ENCODE measurements around the gene P3R3URF.

The P3R3URF gene

GRCh38 chr1:46158312-46159281 is 17.7 kb downstream of the P3R3URF start:
- H2BK5ac ChIP-seq (ENCODE audit: low read length) = no peak overlapping the region
- no peak overlapping the region for H2BK12ac ChIP-seq (ENCODE audit: low read length)
- no peak overlapping the region for H2BK15ac ChIP-seq (ENCODE audit: low read length)
- H2AK5ac ChIP-seq (ENCODE audit: low read depth, low read length) = no peak overlapping the region
- no peak overlapping the region for H3K4ac ChIP-seq (ENCODE audit: low read length)
- H3K9ac ChIP-seq (ENCODE audit: low read depth, low read length, poor library complexity) = no peak overlapping the region
- no peak overlapping the region for H3K18ac ChIP-seq (ENCODE audit: low read length)
- no peak overlapping the region for H3K23ac ChIP-seq (ENCODE audit: low read depth, low read length, poor library complexity)
- no peak overlapping the region for H2AFZ ChIP-seq (ENCODE audit: low read length)
- H3K36me3 ChIP-seq (replicated peaks in 1 of 2; ENCODE audit: control insufficient read depth in 2 of 2, insufficient read depth in 2 of 2, low read length in 2 of 2) = no peaks in the 10 kb centered on the region
- H3K14ac ChIP-seq (ENCODE audit: low read length) = no peak overlapping the region
- H3K27ac ChIP-seq (replicated peaks; ENCODE audit: low read length) = no peak overlapping the region
- WGBS, 2 donors (ENCODE audit: extremely low coverage in 2 of 2, insufficient read length in 2 of 2, insufficient replicate concordance in 1 of 2) = no CpG with 5 or more reads among the region's 13 CpGs
- H2BK120ac ChIP-seq (ENCODE audit: low read depth, low read length) = no peak overlapping the region
- DNase-seq (ENCODE audit: low spot score) = no peak
- H3K4me1 ChIP-seq (ENCODE audit: control insufficient read depth in 2 of 2, insufficient read depth in 1 of 2, low read depth in 1 of 2, low read length in 2 of 2) = no peaks in the 10 kb centered on the region
- no peak overlapping the region for H3K4me3 ChIP-seq (ENCODE audit: low read length in 2 of 2)
- no peaks in the 10 kb centered on the region for H3K9me3 ChIP-seq (replicated peaks in 1 of 2; ENCODE audit: control insufficient read depth in 2 of 2, insufficient read depth in 1 of 2, low read depth in 1 of 2, low read length in 2 of 2)
- no peak overlapping the region for H4K8ac ChIP-seq (ENCODE audit: low read depth, low read length)
- H4K91ac ChIP-seq (ENCODE audit: low read depth, low read length, poor library complexity) = no peak overlapping the region
- no peak overlapping the region for H3K4me2 ChIP-seq (ENCODE audit: insufficient read depth, low read length, poor library complexity, severe bottlenecking)
- peaks cover 0 to 12% (median 0%) of the 10 kb centered on the region in 3 experiments for H3K27me3 ChIP-seq (ENCODE audit: control insufficient read depth in 3 of 3, insufficient read depth in 3 of 3, low read depth in 1 of 3, low read length in 3 of 3)
- H3K79me1 ChIP-seq (ENCODE audit: low read depth, low read length) = no peaks in the 10 kb centered on the region

GRCh38 chr1:46157916-46158311 is 18.4 kb downstream of the P3R3URF start:
- Histone ChIP-seq H3K27me3 (ENCODE audit: control insufficient read depth in 3 of 3, insufficient read depth in 3 of 3, low read depth in 1 of 3, low read length in 3 of 3) (peaks cover 0 to 12% (median 0%) of the 10 kb centered on the region in 3 experiments), H3K4me1 (ENCODE audit: control insufficient read depth in 2 of 2, insufficient read depth in 1 of 2, low read depth in 1 of 2, low read length in 2 of 2) (no peaks in the 10 kb centered on the region), H3K4me2 (ENCODE audit: insufficient read depth, low read length, poor library complexity, severe bottlenecking) (no peak overlapping the region), H3K9ac (ENCODE audit: low read depth, low read length, poor library complexity) (no peak overlapping the region), H3K79me1 (ENCODE audit: low read depth, low read length) (no peaks in the 10 kb centered on the region), H2AK5ac (ENCODE audit: low read depth, low read length) (no peak overlapping the region), H3K4ac (ENCODE audit: low read length) (no peak overlapping the region), H3K27ac (replicated peaks; ENCODE audit: low read length) (no peak overlapping the region), H3K4me3 (ENCODE audit: low read length in 2 of 2) (no peak overlapping the region), H3K36me3 (replicated peaks in 1 of 2; ENCODE audit: control insufficient read depth in 2 of 2, insufficient read depth in 2 of 2, low read length in 2 of 2) (no peaks in the 10 kb centered on the region), H2AFZ (ENCODE audit: low read length) (no peak overlapping the region), H2BK15ac (ENCODE audit: low read length) (no peak overlapping the region), H4K91ac (ENCODE audit: low read depth, low read length, poor library complexity) (no peak overlapping the region), H2BK120ac (ENCODE audit: low read depth, low read length) (no peak overlapping the region), H2BK12ac (ENCODE audit: low read length) (no peak overlapping the region), H2BK5ac (ENCODE audit: low read length) (no peak overlapping the region), H3K23ac (ENCODE audit: low read depth, low read length, poor library complexity) (no peak overlapping the region), H3K18ac (ENCODE audit: low read length) (no peak overlapping the region), H3K14ac (ENCODE audit: low read length) (no peak overlapping the region), H4K8ac (ENCODE audit: low read depth, low read length) (no peak overlapping the region), H3K9me3 (replicated peaks in 1 of 2; ENCODE audit: control insufficient read depth in 2 of 2, insufficient read depth in 1 of 2, low read depth in 1 of 2, low read length in 2 of 2) (no peaks in the 10 kb centered on the region)
- no CpG with 5 or more reads among the region's 1 CpG for WGBS, 2 donors (ENCODE audit: extremely low coverage in 2 of 2, insufficient read length in 2 of 2, insufficient replicate concordance in 1 of 2)
- no peak for DNase-seq (ENCODE audit: low spot score)

GRCh38 chr1:46153732-46154131 is 22.6 kb downstream of the P3R3URF start:
- no peak overlapping the region for H4K8ac ChIP-seq (ENCODE audit: low read depth, low read length)
- no peak overlapping the region for H3K18ac ChIP-seq (ENCODE audit: low read length)
- no peak overlapping the region for H2BK15ac ChIP-seq (ENCODE audit: low read length)
- H3K9ac ChIP-seq (ENCODE audit: low read depth, low read length, poor library complexity) = no peak overlapping the region
- no peaks in the 10 kb centered on the region for H3K79me1 ChIP-seq (ENCODE audit: low read depth, low read length)
- peaks cover 0 to 9% (median 0%) of the 10 kb centered on the region in 3 experiments for H3K27me3 ChIP-seq (ENCODE audit: control insufficient read depth in 3 of 3, insufficient read depth in 3 of 3, low read depth in 1 of 3, low read length in 3 of 3)
- H3K4me3 ChIP-seq (ENCODE audit: low read length in 2 of 2) = no peak overlapping the region
- no CpG with 5 or more reads among the region's 1 CpG for WGBS, 2 donors (ENCODE audit: extremely low coverage in 2 of 2, insufficient read length in 2 of 2, insufficient replicate concordance in 1 of 2)
- H2AFZ ChIP-seq (ENCODE audit: low read length) = no peak overlapping the region
- DNase-seq (ENCODE audit: low spot score) = no peak
- H2BK120ac ChIP-seq (ENCODE audit: low read depth, low read length) = no peak overlapping the region
- no peak overlapping the region for H3K4me2 ChIP-seq (ENCODE audit: insufficient read depth, low read length, poor library complexity, severe bottlenecking)
- H3K4ac ChIP-seq (ENCODE audit: low read length) = no peak overlapping the region
- H3K9me3 ChIP-seq (replicated peaks in 1 of 2; ENCODE audit: control insufficient read depth in 2 of 2, insufficient read depth in 1 of 2, low read depth in 1 of 2, low read length in 2 of 2) = no peaks in the 10 kb centered on the region
- H2AK5ac ChIP-seq (ENCODE audit: low read depth, low read length) = no peak overlapping the region
- H3K14ac ChIP-seq (ENCODE audit: low read length) = no peak overlapping the region
- H2BK12ac ChIP-seq (ENCODE audit: low read length) = no peak overlapping the region
- H3K4me1 ChIP-seq (ENCODE audit: control insufficient read depth in 2 of 2, insufficient read depth in 1 of 2, low read depth in 1 of 2, low read length in 2 of 2) = no peaks in the 10 kb centered on the region
- H3K36me3 ChIP-seq (replicated peaks in 1 of 2; ENCODE audit: control insufficient read depth in 2 of 2, insufficient read depth in 2 of 2, low read length in 2 of 2) = no peaks in the 10 kb centered on the region
- no peak overlapping the region for H3K27ac ChIP-seq (replicated peaks; ENCODE audit: low read length)
- no peak overlapping the region for H3K23ac ChIP-seq (ENCODE audit: low read depth, low read length, poor library complexity)
- H2BK5ac ChIP-seq (ENCODE audit: low read length) = no peak overlapping the region
- H4K91ac ChIP-seq (ENCODE audit: low read depth, low read length, poor library complexity) = no peak overlapping the region

DNA sequence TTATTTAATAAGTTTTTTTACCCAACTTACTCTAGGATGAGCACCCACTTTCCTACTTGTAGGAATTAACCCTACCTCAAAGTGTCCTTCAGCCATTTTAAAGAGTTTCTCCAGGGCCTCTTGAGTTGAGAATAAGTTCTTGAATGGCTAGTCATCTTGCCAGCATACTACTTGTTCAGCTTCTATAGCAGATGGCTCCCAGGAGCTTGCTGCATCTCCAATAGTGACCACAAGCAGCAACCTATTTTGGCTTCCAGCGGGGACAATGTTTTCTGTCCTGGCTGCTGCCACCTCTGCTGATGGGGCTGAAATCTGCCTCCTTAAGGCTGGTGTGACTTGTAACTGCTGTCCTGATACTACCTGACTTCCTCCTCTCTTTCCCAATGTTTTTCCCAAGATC is 23.1 kb downstream of the P3R3URF start:
- no peak overlapping the region for H3K23ac ChIP-seq (ENCODE audit: low read depth, low read length, poor library complexity)
- WGBS, 2 donors (ENCODE audit: extremely low coverage in 2 of 2, insufficient read length in 2 of 2, insufficient replicate concordance in 1 of 2) = no CpG with 5 or more reads among the region's 1 CpG

More for the DNA sequence above, 23.1 kb downstream of the P3R3URF start:
- no peaks in the 10 kb centered on the region for H3K36me3 ChIP-seq (replicated peaks in 1 of 2; ENCODE audit: control insufficient read depth in 2 of 2, insufficient read depth in 2 of 2, low read length in 2 of 2)
- no peak overlapping the region for H2BK120ac ChIP-seq (ENCODE audit: low read depth, low read length)
- no peak overlapping the region for H4K91ac ChIP-seq (ENCODE audit: low read depth, low read length, poor library complexity)
- no peak overlapping the region for H3K4me3 ChIP-seq (ENCODE audit: low read length in 2 of 2)
- no peaks in the 10 kb centered on the region for H3K9me3 ChIP-seq (replicated peaks in 1 of 2; ENCODE audit: control insufficient read depth in 2 of 2, insufficient read depth in 1 of 2, low read depth in 1 of 2, low read length in 2 of 2)
- H3K4me2 ChIP-seq (ENCODE audit: insufficient read depth, low read length, poor library complexity, severe bottlenecking) = no peak overlapping the region
- no peaks in the 10 kb centered on the region for H3K79me1 ChIP-seq (ENCODE audit: low read depth, low read length)
- H3K4ac ChIP-seq (ENCODE audit: low read length) = no peak overlapping the region
- no peak for DNase-seq (ENCODE audit: low spot score)
- H3K27ac ChIP-seq (replicated peaks; ENCODE audit: low read length) = no peak overlapping the region
- H2BK12ac ChIP-seq (ENCODE audit: low read length) = no peak overlapping the region
- no peak overlapping the region for H2BK15ac ChIP-seq (ENCODE audit: low read length)
- H3K4me1 ChIP-seq (ENCODE audit: control insufficient read depth in 2 of 2, insufficient read depth in 1 of 2, low read depth in 1 of 2, low read length in 2 of 2) = no peaks in the 10 kb centered on the region
- H3K9ac ChIP-seq (ENCODE audit: low read depth, low read length, poor library complexity) = no peak overlapping the region
- H3K14ac ChIP-seq (ENCODE audit: low read length) = no peak overlapping the region
- H4K8ac ChIP-seq (ENCODE audit: low read depth, low read length) = no peak overlapping the region
- H2BK5ac ChIP-seq (ENCODE audit: low read length) = no peak overlapping the region
- H3K18ac ChIP-seq (ENCODE audit: low read length) = no peak overlapping the region
- no peak overlapping the region for H2AK5ac ChIP-seq (ENCODE audit: low read depth, low read length)
- no peak overlapping the region for H2AFZ ChIP-seq (ENCODE audit: low read length)
- H3K27me3 ChIP-seq (ENCODE audit: control insufficient read depth in 3 of 3, insufficient read depth in 3 of 3, low read depth in 1 of 3, low read length in 3 of 3) = peaks cover 0 to 9% (median 0%) of the 10 kb centered on the region in 3 experiments

All from neuronal stem cell (in vitro differentiated cells).